ENCODE data around the gene ZG16B.

Gene ZG16B

GRCh38 chr16:2871926-2872325 lies 41.8 kb downstream of the ZG16B start:
- no peak for DNase-seq

GRCh38 chr16:2874032-2874911 lies 44.2 kb downstream of the ZG16B start:
- no peak for DNase-seq

- peak; percentile 22 for DNase-seq
Observed at GRCh38 chr16:2874912-2875362, 44.8 kb downstream of the ZG16B start.

GRCh38 chr16:2879854-2880508 lies 49.9 kb downstream of the ZG16B start:
- DNase-seq: no peak
